Astrocyte (in vitro differentiated cells and primary cell): ENCODE data around the gene CSMD2.

Source experiments
- CTCF ChIP-seq: IDR thresholded peaks from 2 replicates; pipeline ENCODE4 v1.5.1; 2011; ENCODE audit warnings: low read depth, mild to moderate bottlenecking, inconsistent platforms, low read length, moderate library complexity; ENCODE audit not compliant: insufficient read depth
- EZH2 ChIP-seq: IDR thresholded peaks from 2 replicates; pipeline ENCODE4 v1.6.1; 2012; ENCODE audit warnings: mild to moderate bottlenecking, low read length, inconsistent platforms; ENCODE audit not compliant: insufficient read depth

- TF ChIP-seq CTCF (no peak), EZH2 (no peak)
Observed at GRCh38 chr1:33697816-33698215, 467.2 kb downstream of the CSMD2 start.
